Gastroesophageal sphincter (tissue), 4 donors: Measurements from ENCODE around the gene ARHGDIB. TPM values are rescaled to one million over a fixed set of nuclear protein-coding genes. Genes with fewer than 3 reads are reported as not detected.

ENCODE experiments used
- ATAC-seq: fragments of 150-250 bp; one replicate; pipeline ENCODE4 v1.9.1; 2016; ENCODE audit warnings: mild to moderate bottlenecking, moderate library complexity
- H3K27ac ChIP-seq, 4 donors: fragments of 200-600 bp; sonication (generic) in 3 of 4; 1 replicate in 3 of 4; 2 replicates in 1 of 4; pipeline ENCODE4 v1.5.1; 2016 to 2019
- H3K27me3 ChIP-seq: fragments of 200-600 bp; sonication (generic); one replicate; pipeline ENCODE4 v1.5.1; 2019
- H3K36me3 ChIP-seq, 2 donors: fragments of 200-600 bp; sonication (generic); one replicate each; pipeline ENCODE4 v1.5.1; 2019; ENCODE audit warnings: control low read depth in 1 of 2
- H3K4me1 ChIP-seq, 3 donors: fragments of 200-600 bp; sonication (generic); 1 replicate in 2 of 3; 2 replicates in 1 of 3; pipeline ENCODE4 v1.5.1; 2016 to 2019; ENCODE audit warnings: control low read depth in 2 of 3
- H3K4me3 ChIP-seq, 2 donors: fragments of 200-600 bp; sonication (generic); one replicate each; pipeline ENCODE4 v1.5.1; 2019; ENCODE audit warnings: mild to moderate bottlenecking in 1 of 2, moderate library complexity in 1 of 2
- H3K9me3 ChIP-seq, 3 donors: fragments of 200-600 bp; sonication (generic); one replicate each; pipeline ENCODE4 v1.5.1; 2017 to 2019; ENCODE audit warnings: control low read depth in 2 of 3
- EP300 ChIP-seq: sonication (generic); formaldehyde crosslinking; IDR thresholded peaks from one replicate; pipeline ENCODE4 v1.6.1; 2017; ENCODE audit warnings: antibody characterized with exemption, mild to moderate bottlenecking
- POLR2A ChIP-seq, 2 donors: fragments of 450-650 bp; IDR thresholded peaks; one replicate each; pipeline ENCODE4 v1.6.1; 2017; ENCODE audit warnings: antibody characterized with exemption in 2 of 2, mild to moderate bottlenecking in 2 of 2, moderate library complexity in 1 of 2
- POLR2AphosphoS5 ChIP-seq: sonication (generic); formaldehyde crosslinking; IDR thresholded peaks from one replicate; pipeline ENCODE4 v1.6.1; 2017; ENCODE audit warnings: antibody characterized with exemption
- WGBS, 2 donors: methylation state at CpG; one replicate each; pipeline ENCODE4 v1.1.5; 2018; ENCODE audit warnings: low coverage in 1 of 2; 5-methylcytosine and 5-hydroxymethylcytosine counted together
- total RNA-seq, 4 donors: library from RNA; depleted of rRNA; stranded (reverse); fragments of >200 nt; gene quantifications; one replicate each; pipeline ENCODE4 v1.1.0, GENCODE V29; 2016
- TF ChIP-seq, protein P1 (sequence below), 4 experiments: fragments of 200-600 bp in 2 of 4; fragments of 450-650 bp in 2 of 4; sonication (generic) in 1 of 4; IDR thresholded peaks; one replicate each; pipeline ENCODE4 v1.5.1; 2017 to 2019; ENCODE audit warnings: antibody characterized with exemption in 4 of 4, mild to moderate bottlenecking in 2 of 4, moderate library complexity in 2 of 4

The ARHGDIB gene
- total RNA-seq, 4 donors from 2014 or later = 22.4 to 108 (median 74.2) TPM

DNA sequence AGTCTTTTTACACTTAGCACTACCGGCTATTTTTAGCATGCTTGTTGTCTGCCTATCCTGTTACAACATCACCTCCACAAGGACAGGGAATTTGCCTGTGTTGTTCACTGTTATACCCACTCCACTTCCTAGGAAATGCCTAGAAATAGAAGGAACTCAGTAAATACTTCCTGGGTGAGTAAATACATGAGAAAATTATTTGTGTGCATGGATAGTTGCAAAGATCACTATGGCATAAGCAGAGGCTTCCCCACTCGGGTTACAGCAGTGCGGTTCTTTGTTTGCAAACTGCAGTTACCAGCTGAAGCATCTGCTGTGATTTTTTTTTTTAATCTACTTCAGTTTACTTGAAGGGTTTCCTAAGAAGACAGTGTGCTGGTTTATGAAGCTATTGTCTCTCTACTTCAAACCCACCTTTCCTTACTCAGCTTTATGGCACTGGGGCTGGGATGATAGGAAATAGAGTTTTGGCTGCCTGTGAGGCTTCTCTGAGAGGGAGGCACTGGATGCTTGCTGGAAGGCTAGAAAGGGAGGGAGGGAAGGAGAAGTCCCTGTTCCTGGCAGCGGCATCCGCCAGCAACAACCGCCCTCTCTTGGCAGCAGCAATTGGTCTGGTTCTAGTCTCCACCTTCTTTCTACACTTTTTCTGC lies 40.5 kb upstream of the ARHGDIB start:
- Histone ChIP-seq H3K27me3 (no peaks in the 10 kb centered on the region), H3K4me3 (no peak overlapping the region), H3K27ac (peak overlapping the region; percentile 34 to 68 (median 60)), H3K4me1 (peaks cover 5 to 21% (median 6%) of the 10 kb centered on the region in 3 donors), H3K9me3 (no peaks in the 10 kb centered on the region), H3K36me3 (no peaks in the 10 kb centered on the region)
- TF ChIP-seq POLR2A (IDR thresholded peaks at IDR 0.05) = no peak
- peak; percentile 58 for TF ChIP-seq POLR2AphosphoS5
- TF ChIP-seq, protein P1, sequence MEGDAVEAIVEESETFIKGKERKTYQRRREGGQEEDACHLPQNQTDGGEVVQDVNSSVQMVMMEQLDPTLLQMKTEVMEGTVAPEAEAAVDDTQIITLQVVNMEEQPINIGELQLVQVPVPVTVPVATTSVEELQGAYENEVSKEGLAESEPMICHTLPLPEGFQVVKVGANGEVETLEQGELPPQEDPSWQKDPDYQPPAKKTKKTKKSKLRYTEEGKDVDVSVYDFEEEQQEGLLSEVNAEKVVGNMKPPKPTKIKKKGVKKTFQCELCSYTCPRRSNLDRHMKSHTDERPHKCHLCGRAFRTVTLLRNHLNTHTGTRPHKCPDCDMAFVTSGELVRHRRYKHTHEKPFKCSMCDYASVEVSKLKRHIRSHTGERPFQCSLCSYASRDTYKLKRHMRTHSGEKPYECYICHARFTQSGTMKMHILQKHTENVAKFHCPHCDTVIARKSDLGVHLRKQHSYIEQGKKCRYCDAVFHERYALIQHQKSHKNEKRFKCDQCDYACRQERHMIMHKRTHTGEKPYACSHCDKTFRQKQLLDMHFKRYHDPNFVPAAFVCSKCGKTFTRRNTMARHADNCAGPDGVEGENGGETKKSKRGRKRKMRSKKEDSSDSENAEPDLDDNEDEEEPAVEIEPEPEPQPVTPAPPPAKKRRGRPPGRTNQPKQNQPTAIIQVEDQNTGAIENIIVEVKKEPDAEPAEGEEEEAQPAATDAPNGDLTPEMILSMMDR (IDR thresholded peaks at IDR 0.05) = peak in 1 of 4 experiments; percentile 28
- 13% methylated on average over 3 to 6 of the region's 6 CpGs for WGBS, 2 donors
- ATAC-seq = peak; percentile 85

DNA sequence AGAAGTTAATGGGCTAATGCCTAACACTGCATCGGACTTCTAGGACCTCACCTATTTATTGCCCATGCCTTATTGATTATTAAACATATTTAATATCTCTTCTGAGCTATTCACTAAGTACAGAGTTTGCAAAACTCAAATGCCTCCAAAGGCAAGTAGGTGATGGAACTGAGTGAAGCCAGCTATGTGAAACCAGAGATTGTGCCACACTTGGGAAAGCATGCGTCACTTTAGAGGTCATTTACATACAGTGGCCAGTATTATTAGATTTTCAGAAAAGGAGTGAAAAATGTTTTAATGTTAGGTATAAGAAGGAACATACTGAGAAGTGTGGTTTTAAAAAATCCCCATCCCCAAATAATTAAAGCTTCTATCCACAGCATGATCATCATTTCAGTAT lies 39.2 kb upstream of the ARHGDIB start:
- ATAC-seq = no peak
- no peaks in the 10 kb centered on the region for H3K36me3 ChIP-seq
- H3K27me3 ChIP-seq = no peaks in the 10 kb centered on the region
- H3K9me3 ChIP-seq = no peaks in the 10 kb centered on the region
- H3K4me1 ChIP-seq = peaks cover 6 to 24% (median 7%) of the 10 kb centered on the region in 3 donors
- H3K4me3 ChIP-seq = no peak overlapping the region
- TF ChIP-seq EP300 (no peak), POLR2AphosphoS5 (no peak), POLR2A (IDR thresholded peaks at IDR 0.05) (no peak)
- TF ChIP-seq, protein P1 (IDR thresholded peaks at IDR 0.05) = no peak
- 90 to 100% methylated on average over 1 to 2 of the region's 2 CpGs for WGBS, 2 donors
- no peak overlapping the region for H3K27ac ChIP-seq

DNA sequence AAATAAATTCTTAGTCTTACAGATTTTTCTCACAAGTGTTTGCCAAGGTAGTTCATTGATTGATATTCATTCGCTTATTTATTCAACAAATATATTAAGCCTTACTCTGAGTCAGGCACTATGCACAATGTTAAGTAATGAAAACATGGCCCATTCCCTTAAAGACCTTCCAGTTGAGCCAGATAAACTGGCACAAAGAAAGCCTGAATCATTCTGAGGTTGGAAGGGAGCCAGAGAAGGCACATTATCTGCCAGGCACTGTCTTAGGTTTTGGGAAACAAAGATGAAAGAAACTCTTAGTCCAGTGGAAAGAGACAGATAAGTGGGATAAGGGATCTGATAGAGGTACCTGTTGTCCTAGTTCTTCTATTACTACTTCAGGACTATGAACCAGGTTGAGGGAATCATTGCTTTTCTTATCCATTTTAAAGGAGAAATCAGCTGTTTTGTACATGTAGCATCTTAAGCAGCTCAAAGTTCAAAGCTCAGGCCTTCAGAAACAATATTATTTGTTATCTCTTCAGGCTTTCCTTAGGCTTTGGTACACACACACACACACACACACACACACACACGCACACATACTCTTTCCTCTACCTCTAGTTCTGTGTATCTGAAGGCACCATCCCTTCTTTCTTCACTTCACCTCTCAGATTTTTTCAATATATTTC lies 38.4 kb upstream of the ARHGDIB start:
- no peak for ATAC-seq
- no peak overlapping the region for H3K4me3 ChIP-seq
- H3K9me3 ChIP-seq = no peaks in the 10 kb centered on the region
- TF ChIP-seq POLR2A (IDR thresholded peaks at IDR 0.05) = no peak
- no peak for TF ChIP-seq POLR2AphosphoS5
- TF ChIP-seq, protein P1 (IDR thresholded peaks at IDR 0.05) = no peak
- no peak for TF ChIP-seq EP300
- 41 to 79% methylated on average over 2 of the region's 2 CpGs for WGBS, 2 donors
- peaks cover 11 to 31% (median 14%) of the 10 kb centered on the region in 3 donors for H3K4me1 ChIP-seq
- H3K27ac ChIP-seq = no peak overlapping the region
- no peaks in the 10 kb centered on the region for H3K27me3 ChIP-seq
- H3K36me3 ChIP-seq = no peaks in the 10 kb centered on the region

DNA sequence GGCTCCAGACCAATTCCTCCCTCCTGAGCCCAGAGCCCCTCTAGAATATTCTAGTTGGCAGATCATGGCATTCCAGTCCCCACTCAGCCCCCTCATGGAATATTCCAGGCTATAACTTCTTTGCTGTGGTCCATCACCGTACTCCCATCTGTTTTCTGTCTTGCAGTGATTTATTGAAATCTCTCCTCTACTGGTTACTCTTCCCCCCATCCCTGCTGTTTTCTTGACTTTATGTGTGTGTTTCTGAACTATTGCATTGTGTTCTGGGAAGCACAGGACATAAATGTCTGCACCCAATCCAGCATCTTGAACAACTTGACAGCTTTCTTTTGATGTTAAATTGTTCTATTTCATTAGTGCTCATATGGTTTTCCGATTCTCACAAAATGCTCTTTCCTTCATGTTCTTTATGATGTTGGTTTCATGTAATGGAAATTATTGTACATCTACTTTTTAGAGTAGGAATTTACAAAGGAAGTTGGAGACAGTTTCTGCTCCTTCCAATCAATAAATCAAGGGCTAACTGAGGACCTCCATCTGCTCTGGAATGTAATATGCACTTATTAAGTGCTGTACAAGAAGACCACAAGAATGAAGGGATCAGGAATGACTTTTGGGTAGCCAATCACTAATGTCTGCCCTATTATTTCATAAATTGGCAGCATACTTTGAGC lies 37.8 kb upstream of the ARHGDIB start:
- peaks cover 14 to 38% (median 18%) of the 10 kb centered on the region in 3 donors for H3K4me1 ChIP-seq
- H3K27ac ChIP-seq = peak overlapping the region in 1 of 4 donors; percentile 30
- H3K4me3 ChIP-seq = no peak overlapping the region
- no peaks in the 10 kb centered on the region for H3K27me3 ChIP-seq
- H3K36me3 ChIP-seq = no peaks in the 10 kb centered on the region
- WGBS, 2 donors = 38 to 69% methylated on average over 2 of the region's 2 CpGs
- TF ChIP-seq POLR2A (IDR thresholded peaks at IDR 0.05) (no peak), POLR2AphosphoS5 (no peak), EP300 (no peak)
- TF ChIP-seq, protein P1 (IDR thresholded peaks at IDR 0.05) = no peak
- H3K9me3 ChIP-seq = no peaks in the 10 kb centered on the region
- ATAC-seq = no peak
